Stimulated activated effector memory CD8-positive, alpha-beta T cell treated with anti-CD3 and anti-CD28 coated beads, Interleukin-12 subunit alpha, Interleukin-12 subunit beta, amount 100 ng/mL, for 72 hours (primary cell): Measurements from ENCODE around the gene WSCD1.

Source experiments
- ATAC-seq: fragments of 150-1000 bp; cut with Tn5 transposase; 2 replicates; pipeline ENCODE4 v1.10.0; 2021
- DNase-seq, 2 donors: peaks; one replicate each; pipeline ENCODE4 v3.0.0; 2021 to 2022; ENCODE audit warnings: low spot score in 2 of 2
- H3K27ac Mint-ChIP-seq: one replicate; pipeline ENCODE4 v1.8.0; 2022; ENCODE audit warnings: mild to moderate bottlenecking, mixed read lengths
- H3K36me3 Mint-ChIP-seq: one replicate; pipeline ENCODE4 v1.8.0; 2022; ENCODE audit warnings: mild to moderate bottlenecking, mixed read lengths
- H3K4me1 Mint-ChIP-seq: one replicate; pipeline ENCODE4 v1.8.0; 2022; ENCODE audit warnings: mixed read lengths
- H3K4me3 Mint-ChIP-seq: one replicate; pipeline ENCODE4 v1.8.0; 2022; ENCODE audit warnings: mild to moderate bottlenecking, mixed read lengths
- H3K9me3 Mint-ChIP-seq: one replicate; pipeline ENCODE4 v1.8.0; 2022; ENCODE audit warnings: mixed read lengths

WSCD1 gene

GRCh38 chr17:6138761-6139446 is 68.7 kb downstream of the WSCD1 start:
- DNase-seq (no peak), ATAC-seq (no peak)
- no peak overlapping the region for H3K4me3 Mint-ChIP-seq
- no peaks in the 10 kb centered on the region for H3K36me3 Mint-ChIP-seq
- H3K4me1 Mint-ChIP-seq = no peaks in the 10 kb centered on the region
- no peak overlapping the region for H3K27ac Mint-ChIP-seq
- no peaks in the 10 kb centered on the region for H3K9me3 Mint-ChIP-seq

DNA sequence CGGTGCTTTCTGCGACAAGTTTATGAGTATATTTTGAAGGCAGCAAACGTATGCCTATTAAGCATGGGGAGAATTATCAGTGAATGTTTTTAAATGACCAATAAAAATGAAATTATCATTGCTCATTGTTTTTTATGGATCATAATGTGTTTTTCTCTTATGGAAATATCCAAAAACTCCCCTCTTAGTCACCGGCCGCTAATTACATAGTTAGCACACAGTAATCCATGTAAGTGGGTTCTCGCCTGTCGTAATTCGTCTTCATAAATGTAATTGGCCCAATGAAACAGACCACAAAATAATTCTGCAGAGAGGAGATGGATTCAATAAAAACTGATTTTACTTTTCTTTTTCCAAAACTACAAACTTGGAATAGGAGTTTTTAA is 69.3 kb downstream of the WSCD1 start:
- DNase-seq = no peak
- H3K9me3 Mint-ChIP-seq = no peaks in the 10 kb centered on the region
- no peak overlapping the region for H3K4me3 Mint-ChIP-seq
- H3K4me1 Mint-ChIP-seq = no peaks in the 10 kb centered on the region
- no peaks in the 10 kb centered on the region for H3K36me3 Mint-ChIP-seq
- no peak overlapping the region for H3K27ac Mint-ChIP-seq
- no peak for ATAC-seq

DNA sequence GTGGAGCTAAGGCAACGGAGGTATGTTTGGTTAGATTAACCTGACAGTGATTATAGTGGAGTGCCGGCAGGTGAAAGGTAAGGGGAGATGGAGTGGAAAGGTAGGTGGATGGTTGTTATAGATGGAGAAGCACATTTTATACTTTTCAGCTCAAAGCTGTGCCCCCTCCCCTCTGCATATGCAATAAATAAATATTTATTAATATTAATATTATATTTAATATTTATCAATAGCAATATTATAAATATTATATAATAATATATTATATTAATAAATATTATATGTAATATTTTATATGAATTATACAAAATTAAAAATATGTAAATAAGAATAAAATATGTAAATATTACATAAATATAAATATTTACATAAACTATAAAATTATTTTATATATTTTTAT is 70.0 kb downstream of the WSCD1 start:
- Mint-ChIP-seq H3K4me1 (no peaks in the 10 kb centered on the region), H3K9me3 (no peaks in the 10 kb centered on the region), H3K4me3 (no peak overlapping the region), H3K36me3 (no peaks in the 10 kb centered on the region), H3K27ac (no peak overlapping the region)
- DNase-seq (no peak), ATAC-seq (no peak)

GRCh38 chr17:6140728-6141330 is 70.7 kb downstream of the WSCD1 start:
- Mint-ChIP-seq H3K4me1 (no peaks in the 10 kb centered on the region), H3K9me3 (no peaks in the 10 kb centered on the region), H3K4me3 (no peak overlapping the region), H3K27ac (no peak overlapping the region), H3K36me3 (no peaks in the 10 kb centered on the region)
- ATAC-seq (no peak), DNase-seq (no peak)

- Mint-ChIP-seq H3K4me3 (no peak overlapping the region), H3K4me1 (no peaks in the 10 kb centered on the region), H3K36me3 (no peaks in the 10 kb centered on the region), H3K27ac (no peak overlapping the region), H3K9me3 (no peaks in the 10 kb centered on the region)
- no peak for DNase-seq
- ATAC-seq = no peak
Observed at GRCh38 chr17:6142701-6143100, 72.5 kb downstream of the WSCD1 start.

DNA sequence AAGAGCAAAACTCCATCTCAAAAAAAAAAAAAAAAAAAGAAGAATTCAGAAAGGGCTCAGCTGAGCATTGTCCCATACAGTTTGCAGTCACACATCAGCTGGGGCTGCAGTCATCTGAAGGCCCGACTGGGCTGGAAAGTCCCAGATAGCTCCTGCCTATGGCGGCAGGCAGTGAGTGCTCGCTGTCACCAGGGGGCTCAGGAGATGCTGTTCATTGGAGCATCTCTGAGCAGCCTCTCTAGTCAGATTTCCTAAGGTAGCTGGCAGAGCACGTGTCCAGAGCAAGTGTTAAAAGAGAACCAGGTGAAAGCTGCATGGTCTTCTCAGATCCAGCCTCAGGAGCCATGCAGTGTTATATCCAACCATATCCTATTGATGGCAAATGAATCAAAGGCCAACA is 75.8 kb downstream of the WSCD1 start:
- Mint-ChIP-seq H3K36me3 (no peaks in the 10 kb centered on the region), H3K27ac (no peak overlapping the region), H3K4me1 (no peaks in the 10 kb centered on the region), H3K4me3 (no peak overlapping the region), H3K9me3 (no peaks in the 10 kb centered on the region)
- DNase-seq = no peak
- ATAC-seq = no peak

GRCh38 chr17:6147042-6147441 is 76.9 kb downstream of the WSCD1 start:
- H3K27ac Mint-ChIP-seq = no peak overlapping the region
- H3K4me1 Mint-ChIP-seq = no peaks in the 10 kb centered on the region
- DNase-seq (no peak), ATAC-seq (no peak)
- H3K36me3 Mint-ChIP-seq = no peaks in the 10 kb centered on the region
- H3K4me3 Mint-ChIP-seq = no peak overlapping the region
- no peaks in the 10 kb centered on the region for H3K9me3 Mint-ChIP-seq

GRCh38 chr17:6153375-6153774 is 83.2 kb downstream of the WSCD1 start:
- no peaks in the 10 kb centered on the region for H3K9me3 Mint-ChIP-seq
- no peaks in the 10 kb centered on the region for H3K36me3 Mint-ChIP-seq
- no peak overlapping the region for H3K27ac Mint-ChIP-seq
- no peaks in the 10 kb centered on the region for H3K4me1 Mint-ChIP-seq
- H3K4me3 Mint-ChIP-seq = no peak overlapping the region
- DNase-seq (no peak), ATAC-seq (no peak)

DNA sequence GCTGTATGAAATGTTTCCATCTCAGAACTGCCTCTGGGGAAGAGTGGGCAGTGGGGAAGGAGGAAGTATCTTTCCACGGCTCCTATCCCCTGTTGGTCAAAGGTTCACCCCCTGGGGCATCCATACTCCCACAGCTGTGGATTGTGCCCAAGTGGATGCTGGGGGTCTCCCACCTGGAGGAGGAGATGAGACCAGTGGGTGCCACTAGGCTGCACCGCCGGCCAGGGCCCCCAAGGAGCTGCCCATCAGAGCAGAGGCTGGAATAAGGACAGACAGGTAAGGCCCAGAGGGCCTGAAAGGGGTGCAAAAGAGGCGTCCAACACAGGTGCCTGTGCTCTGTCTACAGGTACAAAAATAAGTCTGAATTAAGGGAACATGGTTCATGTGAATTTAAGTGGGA is 87.5 kb downstream of the WSCD1 start:
- Mint-ChIP-seq H3K4me3 (no peak overlapping the region), H3K36me3 (peaks cover 6% of the 10 kb centered on the region), H3K9me3 (no peaks in the 10 kb centered on the region), H3K27ac (no peak overlapping the region), H3K4me1 (no peaks in the 10 kb centered on the region)
- DNase-seq (no peak), ATAC-seq (no peak)

DNA sequence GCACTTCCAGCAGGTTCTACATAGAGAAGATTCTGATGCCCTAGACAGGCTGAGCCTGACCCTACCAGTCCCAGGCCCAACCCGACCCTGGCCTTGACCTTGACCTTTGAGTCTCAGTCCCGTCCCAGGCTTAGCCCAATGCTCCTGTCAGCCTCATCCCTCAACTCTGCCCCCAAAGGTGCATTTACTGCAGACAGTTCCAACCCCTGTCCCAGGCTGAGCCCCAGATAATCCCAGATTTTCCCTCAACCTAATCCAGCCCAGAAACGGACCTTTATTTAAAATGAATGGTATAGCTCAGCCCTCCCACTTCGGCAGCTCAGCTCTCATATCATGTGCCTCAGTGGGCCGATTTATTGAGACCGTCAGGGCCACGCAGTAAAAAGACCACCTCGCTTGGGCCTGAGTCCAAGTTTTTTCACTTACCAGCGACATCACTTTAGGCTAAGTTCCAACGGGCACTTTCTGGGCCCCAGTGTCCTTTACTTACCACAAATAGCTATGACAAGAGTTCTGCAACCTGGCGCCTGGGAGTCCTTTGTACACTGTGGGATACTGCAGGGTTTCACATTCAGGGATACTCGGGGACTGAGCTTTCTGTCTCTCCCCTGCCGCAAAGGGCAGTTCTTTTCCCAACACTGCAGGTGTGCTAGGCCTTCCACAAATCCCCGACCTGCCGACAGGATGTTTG is 89.5 kb downstream of the WSCD1 start:
- Mint-ChIP-seq H3K36me3 (peaks cover 6% of the 10 kb centered on the region), H3K9me3 (no peaks in the 10 kb centered on the region), H3K4me3 (no peak overlapping the region), H3K4me1 (no peaks in the 10 kb centered on the region), H3K27ac (no peak overlapping the region)
- peak; percentile 11 for ATAC-seq
- no peak for DNase-seq

GRCh38 chr17:6160232-6160555 is 90.0 kb downstream of the WSCD1 start:
- no peak overlapping the region for H3K27ac Mint-ChIP-seq
- ATAC-seq (no peak), DNase-seq (no peak)
- no peaks in the 10 kb centered on the region for H3K9me3 Mint-ChIP-seq
- no peak overlapping the region for H3K4me3 Mint-ChIP-seq
- peaks cover 6% of the 10 kb centered on the region for H3K36me3 Mint-ChIP-seq
- H3K4me1 Mint-ChIP-seq = no peaks in the 10 kb centered on the region

DNA sequence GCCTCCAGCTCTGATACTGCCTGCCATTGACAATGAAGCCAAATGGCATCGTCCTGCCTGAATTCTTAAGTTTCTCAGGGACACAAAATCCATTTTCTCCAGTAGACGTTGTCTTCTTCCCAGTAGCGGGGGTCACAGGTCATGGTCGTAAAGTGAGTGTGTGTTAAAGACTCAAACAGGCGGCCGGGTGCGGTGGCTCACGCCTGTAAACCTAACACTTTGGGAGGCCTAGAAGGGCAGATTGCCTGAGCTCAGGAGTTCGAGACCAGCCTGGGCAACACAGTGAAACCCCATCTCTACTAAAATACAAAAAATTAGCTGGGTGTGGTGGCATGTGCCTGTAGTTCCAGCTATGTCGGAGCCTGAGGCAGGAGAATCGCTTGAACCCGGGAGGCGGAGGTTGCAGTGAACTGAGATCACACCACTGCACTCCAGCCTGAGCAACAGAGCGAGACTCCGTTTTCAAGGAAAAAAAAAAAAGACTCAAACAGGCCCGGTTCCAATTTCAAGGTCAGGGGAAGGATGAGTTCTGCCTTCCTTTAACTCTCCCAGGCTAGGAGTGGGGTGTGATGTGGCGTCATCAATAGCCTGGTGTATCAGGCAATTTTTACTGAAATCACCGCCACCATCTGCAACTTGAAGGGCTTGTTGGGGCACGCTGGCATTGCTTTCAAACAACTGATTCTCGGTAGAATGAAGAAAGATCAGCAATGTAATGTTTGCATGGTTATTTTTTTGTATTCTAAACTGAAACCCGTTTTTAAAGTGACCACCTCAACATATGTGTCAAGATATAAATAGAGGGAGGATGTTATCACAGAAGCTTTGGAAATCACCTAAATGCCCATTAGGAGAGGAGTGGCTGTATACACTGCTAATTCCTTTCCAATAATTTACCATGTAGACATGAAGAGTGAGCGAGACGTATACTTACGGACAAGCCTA is 91.0 kb downstream of the WSCD1 start:
- H3K27ac Mint-ChIP-seq = no peak overlapping the region
- no peak overlapping the region for H3K4me3 Mint-ChIP-seq
- ATAC-seq (no peak), DNase-seq (no peak)
- H3K4me1 Mint-ChIP-seq = no peaks in the 10 kb centered on the region
- no peaks in the 10 kb centered on the region for H3K9me3 Mint-ChIP-seq
- peaks cover 6% of the 10 kb centered on the region for H3K36me3 Mint-ChIP-seq

GRCh38 chr17:6162216-6162615 is 92.0 kb downstream of the WSCD1 start:
- H3K4me1 Mint-ChIP-seq = no peaks in the 10 kb centered on the region
- no peak overlapping the region for H3K27ac Mint-ChIP-seq
- no peak for DNase-seq
- H3K4me3 Mint-ChIP-seq = no peak overlapping the region
- ATAC-seq = no peak
- peaks cover 6% of the 10 kb centered on the region for H3K36me3 Mint-ChIP-seq
- H3K9me3 Mint-ChIP-seq = no peaks in the 10 kb centered on the region

- H3K4me3 Mint-ChIP-seq = no peak overlapping the region
- H3K9me3 Mint-ChIP-seq = no peaks in the 10 kb centered on the region
- H3K27ac Mint-ChIP-seq = no peak overlapping the region
- ATAC-seq = no peak
- no peaks in the 10 kb centered on the region for H3K4me1 Mint-ChIP-seq
- no peak for DNase-seq
- H3K36me3 Mint-ChIP-seq = peaks cover 6% of the 10 kb centered on the region
Observed at GRCh38 chr17:6162892-6163291, 92.7 kb downstream of the WSCD1 start.

- Mint-ChIP-seq H3K9me3 (no peaks in the 10 kb centered on the region), H3K36me3 (peaks cover 6% of the 10 kb centered on the region), H3K4me1 (no peaks in the 10 kb centered on the region), H3K27ac (no peak overlapping the region), H3K4me3 (no peak overlapping the region)
- no peak for ATAC-seq
- DNase-seq = no peak
Observed at GRCh38 chr17:6163612-6164333, 93.6 kb downstream of the WSCD1 start.
